PC-9 (cell line): ENCODE measurements around the gene ZNF107.

Source experiments
- EZH2 ChIP-seq: fragments of 200-600 bp; sonication (generic); IDR thresholded peaks from 2 replicates; pipeline ENCODE4 v1.8.0; 2017; ENCODE audit warnings: antibody characterized with exemption, low read depth
- TF ChIP-seq, protein P1 (sequence below): fragments of 200-600 bp; sonication (generic); conservative IDR thresholded peaks from 2 replicates; pipeline ENCODE4 v1.6.1; 2017; ENCODE audit warnings: mixed run types, antibody characterized with exemption, mild to moderate bottlenecking, moderate library complexity

DNA sequence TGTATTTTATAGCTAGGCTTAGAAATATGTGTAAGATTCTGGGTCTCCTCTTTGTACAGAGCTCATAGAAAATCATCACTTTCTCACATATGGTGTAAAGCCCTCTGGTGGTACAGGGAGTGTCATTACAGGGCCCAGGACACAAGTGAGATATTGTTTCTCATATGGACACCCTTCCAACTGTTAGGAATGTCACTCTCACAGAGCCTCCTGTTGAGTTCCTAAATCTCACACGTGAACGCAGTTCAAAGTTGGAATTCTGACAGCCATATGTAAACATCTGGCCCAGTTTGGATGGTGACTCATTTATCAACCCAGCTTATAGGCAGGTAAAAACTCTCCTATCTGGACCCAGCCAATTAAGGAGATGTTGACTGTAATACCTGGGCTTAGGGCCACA lies 35.4 kb upstream of the ZNF107 start:
- TF ChIP-seq, protein P1, sequence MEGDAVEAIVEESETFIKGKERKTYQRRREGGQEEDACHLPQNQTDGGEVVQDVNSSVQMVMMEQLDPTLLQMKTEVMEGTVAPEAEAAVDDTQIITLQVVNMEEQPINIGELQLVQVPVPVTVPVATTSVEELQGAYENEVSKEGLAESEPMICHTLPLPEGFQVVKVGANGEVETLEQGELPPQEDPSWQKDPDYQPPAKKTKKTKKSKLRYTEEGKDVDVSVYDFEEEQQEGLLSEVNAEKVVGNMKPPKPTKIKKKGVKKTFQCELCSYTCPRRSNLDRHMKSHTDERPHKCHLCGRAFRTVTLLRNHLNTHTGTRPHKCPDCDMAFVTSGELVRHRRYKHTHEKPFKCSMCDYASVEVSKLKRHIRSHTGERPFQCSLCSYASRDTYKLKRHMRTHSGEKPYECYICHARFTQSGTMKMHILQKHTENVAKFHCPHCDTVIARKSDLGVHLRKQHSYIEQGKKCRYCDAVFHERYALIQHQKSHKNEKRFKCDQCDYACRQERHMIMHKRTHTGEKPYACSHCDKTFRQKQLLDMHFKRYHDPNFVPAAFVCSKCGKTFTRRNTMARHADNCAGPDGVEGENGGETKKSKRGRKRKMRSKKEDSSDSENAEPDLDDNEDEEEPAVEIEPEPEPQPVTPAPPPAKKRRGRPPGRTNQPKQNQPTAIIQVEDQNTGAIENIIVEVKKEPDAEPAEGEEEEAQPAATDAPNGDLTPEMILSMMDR = peak; percentile 48; the same call in 1 of the 2 replicates
- no peak for TF ChIP-seq EZH2
